WERI-Rb-1 (cell line): ENCODE data around the gene MSH5.
A peak's percentile ranks its signal among the peaks of the same experiment; 100 is the strongest.
"Not testable (repeated sequence)": the region's sequence is repeated elsewhere in the genome, so short reads cannot be mapped to it uniquely, and the experiment has no call there.

ENCODE experiments used
- DNase-seq: peaks from one replicate; pipeline ENCODE4 v3.0.0-alpha.2; 2020
- H3K27ac ChIP-seq: fragments of 250-450 bp; sonication (Bioruptor Pico); 2 replicates; pipeline ENCODE4 v1.5.1; 2020; ENCODE audit warnings: mild to moderate bottlenecking, moderate library complexity
- H3K27me3 ChIP-seq: fragments of 250-450 bp; sonication (Bioruptor Pico); 2 replicates; pipeline ENCODE4 v1.5.1; 2021; ENCODE audit warnings: mild to moderate bottlenecking, low read depth, moderate library complexity; ENCODE audit not compliant: insufficient read depth, severe bottlenecking
- H3K36me3 ChIP-seq: fragments of 250-450 bp; sonication (Bioruptor Pico); 2 replicates; pipeline ENCODE4 v1.5.1; 2020; ENCODE audit warnings: mild to moderate bottlenecking, moderate library complexity
- H3K4me3 ChIP-seq: 2 replicates; pipeline ENCODE4 v1.5.1; 2011; ENCODE audit warnings: low read depth, mild to moderate bottlenecking, control low read depth, low read length
- H3K9me3 ChIP-seq: fragments of 250-450 bp; sonication (Bioruptor Pico); 2 replicates; pipeline ENCODE4 v1.5.1; 2021; ENCODE audit warnings: mild to moderate bottlenecking, moderate library complexity; ENCODE audit not compliant: severe bottlenecking
- TF ChIP-seq, protein P1 (sequence below): IDR thresholded peaks from 2 replicates; pipeline ENCODE4 v1.5.1; 2011; ENCODE audit warnings: low read depth, mild to moderate bottlenecking, control low read depth, inconsistent platforms, low read length

The MSH5 gene

DNA sequence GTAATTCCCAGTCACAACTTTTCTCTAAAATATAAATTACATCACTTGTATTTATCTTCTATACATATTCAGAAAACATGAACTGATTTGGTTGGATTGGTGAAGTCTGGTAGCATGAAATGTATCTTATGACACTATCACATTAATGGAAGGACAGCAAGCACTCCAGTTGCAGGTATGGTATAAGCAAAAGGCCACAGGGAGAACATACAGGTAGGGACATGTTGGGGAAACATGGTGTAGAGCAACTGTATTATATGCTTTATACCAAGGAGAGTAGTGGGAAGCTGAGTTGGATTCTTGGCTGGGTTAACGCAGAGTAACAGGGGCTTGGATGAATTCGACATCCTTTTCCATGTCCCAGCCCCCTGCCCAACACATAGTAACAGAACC is 57.2 kb downstream of the MSH5 start:
- Histone ChIP-seq H3K9me3 (no peaks in the 10 kb centered on the region), H3K4me3 (no peak overlapping the region), H3K27me3 (no peaks in the 10 kb centered on the region), H3K36me3 (peaks cover 68% of the 10 kb centered on the region), H3K27ac (peak overlapping the region; percentile 93; the same call in 1 of the 2 replicates)
- TF ChIP-seq, protein P1, sequence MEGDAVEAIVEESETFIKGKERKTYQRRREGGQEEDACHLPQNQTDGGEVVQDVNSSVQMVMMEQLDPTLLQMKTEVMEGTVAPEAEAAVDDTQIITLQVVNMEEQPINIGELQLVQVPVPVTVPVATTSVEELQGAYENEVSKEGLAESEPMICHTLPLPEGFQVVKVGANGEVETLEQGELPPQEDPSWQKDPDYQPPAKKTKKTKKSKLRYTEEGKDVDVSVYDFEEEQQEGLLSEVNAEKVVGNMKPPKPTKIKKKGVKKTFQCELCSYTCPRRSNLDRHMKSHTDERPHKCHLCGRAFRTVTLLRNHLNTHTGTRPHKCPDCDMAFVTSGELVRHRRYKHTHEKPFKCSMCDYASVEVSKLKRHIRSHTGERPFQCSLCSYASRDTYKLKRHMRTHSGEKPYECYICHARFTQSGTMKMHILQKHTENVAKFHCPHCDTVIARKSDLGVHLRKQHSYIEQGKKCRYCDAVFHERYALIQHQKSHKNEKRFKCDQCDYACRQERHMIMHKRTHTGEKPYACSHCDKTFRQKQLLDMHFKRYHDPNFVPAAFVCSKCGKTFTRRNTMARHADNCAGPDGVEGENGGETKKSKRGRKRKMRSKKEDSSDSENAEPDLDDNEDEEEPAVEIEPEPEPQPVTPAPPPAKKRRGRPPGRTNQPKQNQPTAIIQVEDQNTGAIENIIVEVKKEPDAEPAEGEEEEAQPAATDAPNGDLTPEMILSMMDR, result no peak
- DNase-seq, result no peak

DNA sequence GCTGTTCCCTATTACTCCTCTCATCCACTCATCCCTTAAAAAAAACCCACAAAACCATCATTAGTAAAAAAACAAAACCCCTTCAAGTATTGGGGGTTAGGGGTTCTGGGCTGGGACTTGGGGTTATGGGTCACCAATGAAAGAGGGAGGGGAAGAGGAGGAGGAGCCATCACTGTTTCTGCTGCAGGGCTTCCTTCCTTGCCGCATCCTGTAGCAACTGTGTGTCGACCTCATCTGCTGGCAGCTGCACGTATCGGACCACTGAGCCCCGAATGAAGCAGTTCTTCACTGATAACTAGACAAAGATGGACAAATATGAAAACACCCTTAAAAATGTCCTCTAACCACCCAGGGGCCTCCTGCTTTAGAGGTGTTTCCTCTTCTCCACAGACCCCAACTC is 57.8 kb downstream of the MSH5 start:
- no peak for DNase-seq
- Histone ChIP-seq H3K36me3 (peaks cover 68% of the 10 kb centered on the region), H3K4me3 (no peak overlapping the region), H3K27me3 (no peaks in the 10 kb centered on the region), H3K27ac (peak overlapping the region; percentile 93; the same call in 1 of the 2 replicates), H3K9me3 (no peaks in the 10 kb centered on the region)
- TF ChIP-seq, protein P1, result no peak

DNA sequence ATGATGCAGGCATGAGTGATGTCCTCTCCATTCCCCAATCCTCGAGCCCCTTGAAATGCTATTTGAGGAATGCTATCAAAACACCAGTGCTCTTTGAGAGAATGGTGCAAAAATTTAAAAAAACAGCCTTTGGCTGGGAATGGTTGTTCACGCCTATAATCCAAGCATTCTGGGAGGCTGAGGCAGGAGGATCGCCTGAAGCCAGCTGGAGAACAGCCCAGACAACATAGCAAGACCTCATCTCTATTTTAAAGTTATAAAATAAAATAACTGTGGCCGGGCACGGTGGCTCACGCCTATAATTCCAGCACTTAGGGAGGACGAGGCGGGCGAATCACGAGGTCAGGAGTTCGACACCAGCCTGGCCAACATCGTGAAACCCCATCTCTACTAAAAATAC is 60.0 kb downstream of the MSH5 start:
- Histone ChIP-seq H3K27ac (no peak overlapping the region), H3K4me3 (no peak overlapping the region), H3K9me3 (no peaks in the 10 kb centered on the region), H3K27me3 (no peaks in the 10 kb centered on the region), H3K36me3 (peaks cover 79% of the 10 kb centered on the region)
- TF ChIP-seq, protein P1, result no peak
- no peak for DNase-seq

DNA sequence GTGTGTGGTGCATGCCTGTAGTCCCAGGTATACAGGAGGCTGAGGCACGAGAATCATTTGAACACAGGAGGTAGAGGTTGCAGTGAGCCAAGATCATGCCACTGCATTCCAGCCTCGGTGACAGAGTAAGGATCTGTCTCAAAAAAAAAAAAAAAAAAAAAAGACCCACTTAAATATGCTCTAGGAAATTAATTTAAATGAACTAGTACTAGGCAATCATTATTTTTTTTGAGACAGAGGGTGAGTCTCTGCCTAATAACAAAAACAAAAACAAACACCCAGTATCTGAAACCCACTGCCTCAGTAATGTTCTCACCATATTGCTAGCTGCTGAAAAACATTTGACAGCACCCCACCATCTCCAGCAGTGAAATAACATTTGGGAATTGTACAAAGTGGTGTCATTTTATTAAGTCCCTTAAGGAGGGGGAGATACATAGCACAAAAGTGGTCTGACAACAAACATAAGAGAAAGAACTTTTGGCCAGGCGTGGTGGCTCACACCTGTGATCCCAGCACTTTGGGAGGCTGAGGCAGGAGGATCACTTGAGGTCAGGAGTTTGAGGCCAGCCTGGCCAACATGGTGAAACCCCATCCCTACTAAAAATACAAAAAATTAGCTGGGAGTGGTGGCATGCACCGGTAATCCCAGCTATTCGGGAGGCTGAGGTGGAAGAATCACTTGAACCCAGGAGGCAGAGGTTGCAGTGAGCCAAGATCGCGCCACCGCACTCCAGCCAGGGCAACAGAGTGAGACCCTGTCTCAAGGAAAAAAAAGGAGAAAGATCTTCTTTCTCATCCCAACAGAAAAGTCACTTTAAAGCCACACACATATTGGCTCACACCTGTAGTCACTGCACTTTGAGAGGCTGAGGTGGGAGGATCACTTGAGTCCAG is 61.5 kb downstream of the MSH5 start:
- H3K36me3 ChIP-seq, result peaks cover 90% of the 10 kb centered on the region
- DNase-seq, H3K4me3 ChIP-seq, H3K27ac ChIP-seq, H3K9me3 ChIP-seq, H3K27me3 ChIP-seq: not testable (repeated sequence)

DNA sequence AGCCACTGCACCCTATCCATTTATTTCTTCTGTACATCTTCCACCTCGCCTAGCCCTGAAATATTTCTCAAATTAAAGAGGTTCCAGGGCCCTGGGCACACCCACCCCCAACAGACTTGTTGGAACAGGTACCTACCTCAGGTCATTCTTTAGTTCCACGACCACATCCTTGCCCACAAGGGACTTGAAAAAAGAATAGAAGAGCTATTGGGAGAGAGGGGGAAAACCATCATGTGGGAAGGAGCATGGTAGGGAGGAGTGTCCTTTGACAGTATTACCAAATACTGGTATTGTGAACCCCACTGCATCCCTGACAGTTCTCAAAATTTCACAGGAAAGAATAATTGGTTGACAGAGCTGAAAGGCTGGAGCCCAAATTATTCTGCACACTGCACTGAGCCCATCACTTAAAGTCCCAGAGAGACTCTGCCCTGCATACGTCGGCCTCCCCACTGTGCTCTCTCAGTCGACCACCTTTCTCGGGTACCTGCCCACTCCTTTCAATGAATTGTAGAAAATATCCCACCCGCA is 66.2 kb downstream of the MSH5 start:
- TF ChIP-seq, protein P1, result no peak
- DNase-seq, result no peak
- peaks cover 46% of the 10 kb centered on the region for H3K36me3 ChIP-seq
- H3K4me3 ChIP-seq, result peak overlapping the region; percentile 83
- no peaks in the 10 kb centered on the region for H3K27me3 ChIP-seq
- peak overlapping the region; percentile 87 for H3K27ac ChIP-seq
- H3K9me3 ChIP-seq, result peaks cover 13% of the 10 kb centered on the region

DNA sequence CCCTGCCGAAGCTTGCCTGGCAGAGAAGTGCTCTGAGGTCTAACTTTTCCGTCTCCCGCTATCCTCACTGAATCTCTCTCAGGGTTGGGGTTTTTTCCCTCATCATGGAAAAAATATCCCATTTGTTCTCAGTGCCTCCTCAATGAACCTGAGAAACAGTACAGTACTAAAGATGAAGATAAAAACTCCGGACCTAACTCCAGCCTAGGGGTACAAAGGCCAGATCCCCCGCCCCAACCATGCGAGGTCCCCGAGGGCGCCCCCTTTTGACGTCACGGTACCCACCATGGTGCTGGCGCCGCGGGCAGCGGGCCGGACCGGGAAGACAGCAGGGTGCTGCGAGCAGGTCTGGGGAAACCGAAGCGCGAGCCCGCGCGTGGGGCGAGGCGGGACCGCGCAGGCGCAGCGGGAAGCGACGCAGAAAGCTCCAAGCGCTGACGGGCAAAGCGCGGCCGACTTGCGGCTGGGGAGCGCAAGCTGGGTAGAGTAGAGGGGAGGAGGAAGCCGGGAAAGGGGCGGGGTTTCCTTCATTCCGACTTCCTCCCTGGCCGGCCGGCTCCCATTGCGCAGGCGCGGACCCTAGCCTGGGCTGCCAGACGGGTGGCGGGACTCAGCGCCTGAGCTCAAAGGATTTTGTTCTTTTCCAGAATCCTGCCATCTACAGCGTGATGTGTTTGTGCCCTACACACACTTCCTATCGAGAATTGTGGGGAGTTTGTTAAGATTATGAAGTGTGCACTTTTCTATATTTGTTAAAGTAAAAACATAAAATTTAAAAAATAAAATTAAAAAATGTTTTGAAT is 66.9 kb downstream of the MSH5 start, which contains the start of gene LSM2:
Gene LSM2, minus strand, starts transcription at position 497 of the 803 bp plus-strand sequence. Its CDS starts 209 bp downstream, at position 288.
- TF ChIP-seq, protein P1, result peak; percentile 57
- Histone ChIP-seq H3K9me3 (peaks cover 17% of the 10 kb centered on the region), H3K4me3 (peak within 1 kb of the TSS; percentile 83), H3K27me3 (no peaks in the 10 kb centered on the region), H3K36me3 (peaks cover 40% of the 10 kb centered on the region), H3K27ac (peak within 1 kb of the TSS; percentile 87)
- DNase-seq, result peak; percentile 100

DNA sequence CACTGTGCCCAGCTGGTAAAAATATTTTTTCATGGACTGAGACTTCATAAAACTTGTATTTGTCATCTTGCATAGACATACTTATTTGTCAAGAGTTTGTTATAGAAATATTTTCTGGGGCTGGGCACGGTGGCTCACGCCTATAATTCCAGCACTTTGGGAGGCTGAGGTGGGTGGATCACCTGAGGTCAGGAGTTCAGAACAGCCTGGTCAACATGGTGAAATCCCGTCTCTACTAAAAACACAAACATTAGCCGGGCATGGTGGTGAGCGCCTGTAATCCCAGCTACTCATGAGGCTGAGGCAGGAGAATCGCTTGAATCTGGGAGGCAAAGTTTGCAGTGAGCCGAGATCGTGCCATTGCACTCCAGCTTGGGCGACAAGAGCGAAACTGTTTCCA is 68.8 kb downstream of the MSH5 start:
- DNase-seq, result peak; percentile 85
- Histone ChIP-seq H3K27ac (peak overlapping the region; percentile 87), H3K9me3 (peaks cover 24% of the 10 kb centered on the region)

More for the DNA sequence above, 68.8 kb downstream of the MSH5 start:
- peaks cover 21% of the 10 kb centered on the region for H3K36me3 ChIP-seq
- H3K4me3 ChIP-seq, result peak overlapping the region; percentile 2; the same call in 1 of the 2 replicates
- not testable (repeated sequence) for H3K27me3 ChIP-seq
